Globus pallidus (tissue), 1 donor: Measurements from ENCODE around the gene FAM171A1.

Experiments used
- DNase-seq: peaks from one replicate; pipeline ENCODE4 v3.0.0-alpha.2; 2015; ENCODE audit warnings: low spot score

Gene FAM171A1

GRCh38 chr10:15242261-15242840, 128.7 kb downstream of the FAM171A1 start:
- DNase-seq: no peak

DNA sequence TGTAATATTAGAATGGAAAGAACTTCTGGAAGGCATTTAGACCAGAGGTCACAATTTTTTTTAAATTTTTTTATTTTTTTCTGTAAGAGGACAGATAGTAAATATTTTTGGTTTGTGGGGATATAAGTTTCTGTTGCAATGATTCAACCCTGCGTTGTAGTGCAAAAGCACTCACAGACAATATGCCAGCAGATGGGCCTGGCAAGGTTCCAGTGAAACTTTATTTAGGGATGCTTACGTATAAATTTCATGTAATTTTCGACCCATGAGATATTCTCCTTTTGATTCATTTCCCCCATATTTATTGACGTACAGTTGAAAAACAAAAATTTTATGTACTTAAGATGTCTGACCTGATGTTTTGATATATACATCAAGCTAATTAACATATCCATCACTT, 129.8 kb downstream of the FAM171A1 start:
- no peak for DNase-seq

- DNase-seq: no peak
These were observed 132.3 kb downstream of the FAM171A1 start for GRCh38 chr10:15238555-15239335.

GRCh38 chr10:15237351-15237750, 133.7 kb downstream of the FAM171A1 start:
- DNase-seq: peak; percentile 60

GRCh38 chr10:15236340-15236739, 134.7 kb downstream of the FAM171A1 start:
- no peak for DNase-seq

GRCh38 chr10:15232279-15232678, 138.8 kb downstream of the FAM171A1 start:
- DNase-seq: no peak

- DNase-seq: no peak
These were observed 139.7 kb downstream of the FAM171A1 start for GRCh38 chr10:15231426-15231825.

GRCh38 chr10:15230257-15230656, 140.8 kb downstream of the FAM171A1 start:
- DNase-seq: no peak

DNA sequence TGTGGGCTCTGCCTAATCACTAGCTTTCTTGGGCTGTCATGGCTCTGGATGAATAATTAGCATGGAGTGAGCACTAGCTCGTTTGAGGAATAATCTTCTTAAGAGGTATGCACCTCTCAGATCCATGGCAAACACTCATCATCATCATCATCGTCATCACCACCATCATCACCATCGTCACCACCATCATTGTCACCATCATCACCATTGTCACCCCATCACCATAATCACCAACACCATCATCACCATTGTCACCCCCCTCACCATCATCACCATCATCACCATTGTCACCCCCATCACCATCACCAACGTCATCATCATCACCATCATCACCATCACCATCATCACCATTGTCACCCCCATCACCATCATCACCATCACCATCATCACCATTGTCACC, 141.8 kb downstream of the FAM171A1 start:
- DNase-seq: no peak

- DNase-seq: no peak
These were observed 142.7 kb downstream of the FAM171A1 start for GRCh38 chr10:15228426-15228825.

DNA sequence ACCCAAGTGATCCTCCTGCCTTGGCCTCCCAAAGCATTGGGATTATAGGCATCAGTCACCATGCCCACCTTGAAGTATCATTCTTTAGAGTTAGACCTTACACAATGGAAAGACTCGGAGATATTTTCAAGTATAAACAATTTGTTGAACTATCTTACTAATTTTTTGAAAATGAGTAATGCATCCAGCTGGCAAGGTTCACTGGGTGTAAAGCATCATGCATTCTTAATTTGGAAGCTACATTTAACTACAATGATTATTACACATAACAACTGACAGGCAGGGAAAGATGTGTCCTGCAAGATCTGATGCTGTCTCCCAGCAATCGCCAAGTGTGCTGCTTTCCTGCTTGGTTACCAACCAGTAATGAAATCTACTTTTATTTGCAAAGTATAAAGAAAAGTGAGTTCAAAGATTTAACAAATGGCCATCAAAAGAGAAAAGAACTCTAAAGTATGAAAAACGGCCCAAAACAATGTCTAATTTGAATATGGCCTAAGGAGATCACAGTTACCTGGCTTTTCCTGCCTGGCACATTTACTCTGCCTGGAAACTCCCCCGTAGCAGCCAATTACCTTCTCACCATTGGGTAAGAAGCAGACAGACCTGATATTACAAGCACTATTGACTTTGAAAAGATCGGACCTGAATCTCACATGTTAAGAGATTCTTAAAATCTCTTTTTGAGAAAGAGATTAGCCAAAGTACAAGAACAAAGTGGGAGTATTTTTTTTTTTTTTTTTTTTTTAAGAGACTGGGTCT, 143.3 kb downstream of the FAM171A1 start:
- no peak for DNase-seq

GRCh38 chr10:15225511-15225910, 145.6 kb downstream of the FAM171A1 start:
- DNase-seq: no peak

GRCh38 chr10:15224948-15225347, 146.1 kb downstream of the FAM171A1 start:
- no peak for DNase-seq

DNA sequence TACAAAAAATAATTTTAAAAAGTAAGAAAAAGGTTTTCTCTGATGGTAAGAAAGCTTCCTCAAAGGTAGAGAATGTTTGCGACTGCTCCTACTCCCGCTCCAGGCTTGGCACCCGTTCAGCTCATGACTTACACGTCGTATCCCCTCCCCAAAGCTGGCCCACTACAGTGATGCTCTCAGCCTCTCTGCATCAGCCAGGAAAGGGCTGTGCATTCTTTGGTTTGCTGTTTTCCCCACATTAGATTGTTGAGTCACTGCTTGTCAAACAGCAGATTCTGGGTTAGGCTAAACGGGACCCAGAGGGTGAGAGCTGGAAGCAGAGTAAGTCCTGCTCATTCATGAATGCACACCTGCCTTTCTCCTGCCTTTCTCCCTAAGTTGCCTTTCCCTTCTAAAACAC, 147.9 kb downstream of the FAM171A1 start:
- no peak for DNase-seq

GRCh38 chr10:15222511-15222910, 148.6 kb downstream of the FAM171A1 start:
- peak; percentile 24 for DNase-seq

DNA sequence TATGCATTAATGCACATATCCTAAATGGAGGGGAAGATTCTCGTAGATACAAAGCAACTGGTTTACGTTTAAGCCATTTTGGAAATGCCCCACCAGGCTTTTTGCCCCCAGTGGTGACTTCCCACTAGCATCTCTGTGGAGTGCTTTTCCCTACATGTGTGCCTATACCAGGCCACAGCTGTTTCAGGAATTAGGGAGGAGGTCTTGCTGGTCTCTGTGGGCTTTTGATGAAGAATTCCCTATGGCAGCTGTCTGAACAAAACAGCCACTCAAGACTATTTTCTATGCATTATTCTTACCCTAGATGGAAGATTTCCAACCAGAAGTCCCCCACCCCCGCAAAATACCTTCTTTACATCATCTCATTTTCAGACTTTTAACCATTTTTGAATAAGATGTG, 150.6 kb downstream of the FAM171A1 start:
- DNase-seq: no peak

DNA sequence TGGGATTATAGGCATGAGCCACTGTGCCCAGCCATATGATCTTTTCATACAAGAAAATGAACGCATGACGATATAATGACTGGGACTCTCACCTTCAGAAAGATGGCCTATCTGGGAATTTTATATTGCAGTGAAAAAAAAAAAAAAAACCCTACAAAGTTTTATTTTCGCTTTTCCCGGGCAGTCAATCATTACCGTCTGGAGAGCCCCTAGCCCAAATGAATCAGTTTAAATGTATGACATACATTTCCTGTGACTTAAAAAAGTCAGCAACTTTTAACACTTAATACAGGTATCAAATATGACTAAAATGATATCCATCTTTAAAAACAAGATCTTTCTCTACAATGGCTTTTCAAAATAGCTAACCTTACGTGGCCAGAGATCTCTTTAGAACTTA, 154.4 kb downstream of the FAM171A1 start:
- DNase-seq: no peak

DNA sequence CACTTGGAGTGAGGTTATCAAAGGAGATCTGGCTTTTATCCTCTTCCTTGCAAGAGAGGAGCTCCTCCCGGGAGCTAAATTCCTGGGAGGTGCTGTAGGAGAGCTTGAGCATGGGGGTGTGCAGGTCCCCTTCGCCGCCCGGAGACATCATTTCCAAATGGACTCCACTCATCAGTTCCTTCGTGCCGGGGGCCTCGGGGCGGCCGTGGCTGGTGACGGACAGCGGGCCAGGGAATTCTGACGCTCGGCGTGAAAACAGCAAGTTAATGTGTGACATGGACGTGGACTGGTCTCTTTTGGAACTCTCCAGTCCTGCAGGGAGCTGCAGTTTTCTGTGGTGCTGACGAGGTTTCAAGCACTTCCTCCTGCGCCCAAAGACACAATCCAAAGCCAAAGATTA, 156.9 kb downstream of the FAM171A1 start:
- no peak for DNase-seq

- no peak for DNase-seq
These were observed 157.6 kb downstream of the FAM171A1 start for GRCh38 chr10:15213461-15213861.

DNA sequence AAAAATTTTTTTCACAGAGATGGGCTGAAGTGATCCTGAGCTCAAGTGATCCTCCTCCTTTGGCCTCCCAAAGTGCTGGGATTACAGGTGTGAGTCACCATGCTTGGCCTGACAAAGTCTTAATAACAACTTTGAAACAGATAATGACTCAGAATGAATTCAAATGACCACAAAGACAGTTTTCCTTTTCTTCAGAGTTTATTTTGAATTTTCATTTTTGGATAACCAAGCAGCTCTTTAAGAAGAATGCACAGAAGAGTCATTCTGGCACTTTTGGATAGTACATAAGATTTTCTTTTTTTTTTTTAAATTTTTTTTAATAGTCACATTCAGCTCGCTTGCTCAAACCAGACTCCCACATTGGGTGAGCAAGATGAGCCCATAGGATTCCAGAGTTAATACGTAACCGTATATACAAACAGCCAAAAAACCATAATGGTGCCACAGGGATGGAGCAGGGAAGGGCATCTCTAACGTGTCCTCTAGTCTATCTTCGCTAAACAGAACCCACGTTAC, 159.6 kb downstream of the FAM171A1 start:
- DNase-seq: no peak

DNA sequence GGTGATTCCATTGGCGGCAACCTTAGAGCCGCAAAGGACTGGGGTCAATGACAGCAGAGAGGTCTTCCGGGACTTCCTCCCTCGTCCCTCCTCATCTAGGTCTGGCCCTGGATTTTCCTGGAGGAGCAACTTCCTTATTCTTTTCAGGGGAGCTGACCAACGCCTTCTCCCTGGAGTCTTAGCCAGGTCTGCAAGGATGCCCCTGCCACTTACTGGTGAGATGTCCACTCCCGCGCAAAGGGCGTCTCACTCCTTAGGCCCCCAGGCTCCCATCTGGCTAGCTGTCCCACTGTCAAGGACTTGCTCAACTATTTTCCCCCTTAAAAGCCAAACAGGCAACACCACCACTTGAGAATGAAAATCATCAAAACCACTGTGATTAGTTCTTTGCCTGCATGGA, 160.6 kb downstream of the FAM171A1 start:
- no peak for DNase-seq

DNA sequence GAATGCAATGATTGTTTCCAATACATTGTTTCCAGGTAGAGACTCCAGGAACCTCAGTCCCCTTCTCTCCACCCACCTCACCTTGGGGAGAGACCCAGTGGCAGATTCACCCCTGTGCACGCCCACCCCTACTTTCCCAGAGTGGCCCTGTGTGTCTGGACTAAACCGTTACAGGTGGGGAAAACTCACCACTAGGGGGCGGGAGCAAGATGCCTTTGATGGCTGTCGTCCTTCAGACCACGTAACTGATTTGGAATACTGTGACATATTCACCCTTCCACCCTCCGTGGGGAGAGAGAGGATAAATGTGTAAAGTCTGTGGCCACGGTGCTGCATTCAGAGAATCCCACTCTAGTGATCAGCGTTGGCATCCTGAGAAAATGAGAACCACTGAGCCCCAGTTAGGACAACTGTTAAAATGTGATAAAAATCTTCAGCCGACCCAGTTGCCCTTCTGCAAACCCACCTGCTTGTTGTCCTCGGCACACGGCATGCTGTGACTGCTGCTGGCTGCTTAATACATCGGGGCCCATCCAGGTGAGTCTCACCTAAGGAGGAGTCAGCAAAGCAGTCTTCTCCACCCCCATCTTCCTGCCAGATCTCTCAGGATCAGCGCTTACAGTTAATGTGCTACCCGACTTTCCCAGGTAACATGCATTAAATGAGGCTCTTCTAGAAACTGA, 161.1 kb downstream of the FAM171A1 start:
- peak; percentile 78 for DNase-seq
